VCaP (cell line): ENCODE results near the gene TMEM79.

Source experiments
- H3K27ac ChIP-seq: fragments of 450-650 bp; 2 replicates; pipeline ENCODE4 v1.5.1; 2017
- TF ChIP-seq, protein P1 (sequence below): fragments of 450-650 bp; conservative IDR thresholded peaks from 2 replicates; pipeline ENCODE4 v1.5.1; 2017; ENCODE audit warnings: mild to moderate bottlenecking, moderate library complexity

The TMEM79 gene

GRCh38 chr1:156281693-156282478, 2.2 kb upstream of the TMEM79 start:
- TF ChIP-seq, protein P1, sequence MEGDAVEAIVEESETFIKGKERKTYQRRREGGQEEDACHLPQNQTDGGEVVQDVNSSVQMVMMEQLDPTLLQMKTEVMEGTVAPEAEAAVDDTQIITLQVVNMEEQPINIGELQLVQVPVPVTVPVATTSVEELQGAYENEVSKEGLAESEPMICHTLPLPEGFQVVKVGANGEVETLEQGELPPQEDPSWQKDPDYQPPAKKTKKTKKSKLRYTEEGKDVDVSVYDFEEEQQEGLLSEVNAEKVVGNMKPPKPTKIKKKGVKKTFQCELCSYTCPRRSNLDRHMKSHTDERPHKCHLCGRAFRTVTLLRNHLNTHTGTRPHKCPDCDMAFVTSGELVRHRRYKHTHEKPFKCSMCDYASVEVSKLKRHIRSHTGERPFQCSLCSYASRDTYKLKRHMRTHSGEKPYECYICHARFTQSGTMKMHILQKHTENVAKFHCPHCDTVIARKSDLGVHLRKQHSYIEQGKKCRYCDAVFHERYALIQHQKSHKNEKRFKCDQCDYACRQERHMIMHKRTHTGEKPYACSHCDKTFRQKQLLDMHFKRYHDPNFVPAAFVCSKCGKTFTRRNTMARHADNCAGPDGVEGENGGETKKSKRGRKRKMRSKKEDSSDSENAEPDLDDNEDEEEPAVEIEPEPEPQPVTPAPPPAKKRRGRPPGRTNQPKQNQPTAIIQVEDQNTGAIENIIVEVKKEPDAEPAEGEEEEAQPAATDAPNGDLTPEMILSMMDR: no peak

GRCh38 chr1:156282479-156283222, 1.5 kb upstream of the TMEM79 start, which contains the start of gene SMG5:
SMG5 (minus strand) TSS chr1:156282825; CDS start chr1:156282680, 145 bp downstream.
- peak within 1 kb of the TSS; percentile 92 for H3K27ac ChIP-seq
- TF ChIP-seq, protein P1: no peak

More at GRCh38 chr1:156281693-156282478, 2.2 kb upstream of the TMEM79 start:
- peak overlapping the region; percentile 92 for H3K27ac ChIP-seq

- TF ChIP-seq, protein P1: no peak
- H3K27ac ChIP-seq: peak overlapping the region; percentile 92
Measured at GRCh38 chr1:156283521-156283920, 604 bp upstream of the TMEM79 start.

- TF ChIP-seq, protein P1: no peak
- H3K27ac ChIP-seq: peak overlapping the region; percentile 92
Measured at GRCh38 chr1:156284757-156285156, 632 bp downstream of the TMEM79 start.

GRCh38 chr1:156285437-156285836, 1.3 kb downstream of the TMEM79 start:
- TF ChIP-seq, protein P1: no peak
- H3K27ac ChIP-seq: peak overlapping the region; percentile 92

DNA sequence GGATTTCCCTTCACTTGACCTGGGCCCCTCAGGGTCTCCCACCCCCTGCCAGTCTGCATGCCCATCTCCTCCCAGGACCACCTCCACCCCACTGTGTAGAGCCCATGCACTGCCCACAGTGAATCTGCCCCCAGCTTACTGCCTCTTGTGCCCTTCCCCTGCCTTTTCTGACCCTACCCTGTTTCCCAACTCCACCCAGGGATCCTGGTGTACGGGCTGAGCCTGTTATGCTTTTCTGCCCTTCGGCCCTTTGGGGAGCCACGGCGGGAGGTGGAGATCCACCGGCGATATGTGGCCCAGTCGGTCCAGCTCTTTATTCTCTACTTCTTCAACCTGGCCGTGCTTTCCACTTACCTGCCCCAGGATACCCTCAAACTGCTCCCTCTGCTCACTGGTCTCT, 1.9 kb downstream of the TMEM79 start:
- H3K27ac ChIP-seq: peak overlapping the region; percentile 92
- TF ChIP-seq, protein P1: no peak

DNA sequence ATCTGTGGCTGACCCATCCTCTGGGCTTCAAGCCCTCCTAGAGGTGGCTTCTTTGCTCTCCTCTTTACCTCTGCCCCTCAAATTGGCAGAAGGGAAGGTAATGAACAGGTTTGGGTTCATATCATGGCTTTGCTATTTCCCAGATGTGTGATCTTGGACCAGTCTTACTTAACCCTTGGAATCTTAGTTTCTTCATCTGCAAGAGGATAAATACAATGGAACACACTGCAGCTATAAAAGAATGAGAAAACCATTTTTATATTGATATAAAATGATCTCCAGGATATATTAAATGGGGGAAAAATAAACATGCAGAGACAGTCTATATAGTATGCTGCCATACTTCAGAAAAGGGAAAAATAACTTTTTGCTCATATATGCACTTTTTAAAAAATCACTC, 5.7 kb downstream of the TMEM79 start:
- TF ChIP-seq, protein P1: no peak
- H3K27ac ChIP-seq: peak overlapping the region; percentile 92
